K562 (cell line): ENCODE data around the gene SNRNP70. TPM values are rescaled to one million over a fixed set of nuclear protein-coding genes. Genes with fewer than 3 reads are reported as not detected.

Experiments used
- CAMTA2 ChIP-seq: fragments of 250-450 bp; sonication (Bioruptor Pico); conservative IDR thresholded peaks from 2 replicates; pipeline ENCODE4 v1.5.1; 2022
- CBX3 ChIP-seq, 2 experiments: IDR thresholded peaks; 1 replicate in 1 of 2; 2 replicates in 1 of 2; pipeline ENCODE4 v1.6.1; 2012; ENCODE audit warnings: inconsistent platforms in 2 of 2, low read length in 2 of 2, borderline replicate concordance in 1 of 2, control low read depth in 1 of 2
- CEBPB ChIP-seq: fragments of 450-650 bp; IDR thresholded peaks from 2 replicates; pipeline ENCODE4 v1.6.1; 2016; ENCODE audit warnings: missing genetic modification characterization, missing compliant biosample characterization
- CHD4 ChIP-seq: fragments of 200-600 bp; sonication (generic); IDR thresholded peaks from 3 replicates; pipeline ENCODE4 v1.6.1; 2012; ENCODE audit warnings: low read depth, mild to moderate bottlenecking, mixed read lengths, low read length, inconsistent platforms; ENCODE audit not compliant: insufficient read depth, insufficient replicate concordance, poor library complexity, severe bottlenecking
- CTBP1 ChIP-seq: fragments of 450-650 bp; IDR thresholded peaks from 2 replicates; pipeline ENCODE4 v1.6.1; 2016; ENCODE audit warnings: borderline replicate concordance
- E2F3 ChIP-seq: fragments of 250-450 bp; sonication (Bioruptor Pico); IDR thresholded peaks from 2 replicates; pipeline ENCODE4 v1.4.0; 2020; ENCODE audit warnings: mild to moderate bottlenecking
- EP300 ChIP-seq: IDR thresholded peaks from 2 replicates; pipeline ENCODE4 v1.6.1; 2012; ENCODE audit warnings: low read length, improper control_type of control experiment
- HCFC1 ChIP-seq: IDR thresholded peaks from 2 replicates; pipeline ENCODE4 v1.6.1; 2012; ENCODE audit warnings: low read depth, low read length, improper control_type of control experiment
- HLTF ChIP-seq: fragments of 450-650 bp; IDR thresholded peaks from 2 replicates; pipeline ENCODE4 v1.6.1; 2016
- JUN ChIP-seq, 2 experiments: sonication (generic) in 1 of 2; formaldehyde crosslinking in 1 of 2; IDR thresholded peaks; 2 replicates each; pipeline versions ENCODE4 v1.6.1 to v1.8.0; 2012 to 2022; ENCODE audit warnings: borderline replicate concordance in 2 of 2, mild to moderate bottlenecking in 2 of 2, improper control_type of control experiment in 1 of 2, low read depth in 1 of 2, low read length in 1 of 2, missing genetic modification reagents in 1 of 2
- PCBP1 ChIP-seq: fragments of 200-400 bp; formaldehyde crosslinking; IDR thresholded peaks from 2 replicates; pipeline ENCODE4 v1.6.1; 2018; ENCODE audit warnings: mild to moderate bottlenecking, low read depth, low read length; ENCODE audit not compliant: poor library complexity, severe bottlenecking
- PRMT5 ChIP-seq: sonication (generic); formaldehyde crosslinking; IDR thresholded peaks from 2 replicates; pipeline ENCODE4 v1.5.0; 2020; ENCODE audit warnings: missing genetic modification reagents
- RCOR1 ChIP-seq, 2 experiments: IDR thresholded peaks; 2 replicates each; pipeline ENCODE4 v1.6.1; 2012; ENCODE audit warnings: low read depth in 2 of 2, low read length in 2 of 2, borderline replicate concordance in 1 of 2, improper control_type of control experiment in 1 of 2
- XRCC4 ChIP-seq: IDR thresholded peaks from one replicate; pipeline ENCODE4 v1.6.1; 2011; ENCODE audit not compliant: insufficient read depth, insufficient read length; ENCODE audit errors: extremely low read depth
- ZNF41 ChIP-seq: fragments of 250-450 bp; sonication (Bioruptor Pico); conservative IDR thresholded peaks from 2 replicates; pipeline ENCODE4 v1.4.0; 2020; ENCODE audit warnings: mild to moderate bottlenecking
- ZNF583 ChIP-seq: fragments of 250-450 bp; sonication (Bioruptor Pico); IDR thresholded peaks from 2 replicates; pipeline ENCODE4 v1.4.0; 2020
- polyA plus RNA-seq, 8 experiments: library from polyadenylated mRNA; depleted of rRNA in 4 of 8; stranded (reverse) in 5 of 8; unstranded in 3 of 8; fragments of >200 nt; fragmentation: Nextera tagmentation in 2 of 8; fragmentation: Illumina TruSeq in 1 of 8; extraction: Ambion mirVana in 2 of 8; extraction: Trizol in 1 of 8; gene quantifications; 2 replicates each; pipeline versions ENCODE4 v1.2.1 to v1.2.3, GENCODE V29; 2011 to 2014; ENCODE audit warnings: inconsistent platforms in 1 of 8, missing spikeins in 1 of 8
- total RNA-seq, 7 experiments: library from RNA; depleted of rRNA in 6 of 7; stranded (reverse); fragments of >200 nt in 6 of 7; fragmentation: Illumina TruSeq in 2 of 7; extraction: Trizol in 2 of 7; gene quantifications; 2 replicates each; pipeline versions ENCODE4 v1.2.1 to v1.2.3, GENCODE V29; 2011 to 2021; ENCODE audit warnings: low replicate concordance in 1 of 7
- TF ChIP-seq, protein P1 (sequence below): sonication (generic); formaldehyde crosslinking; IDR thresholded peaks from 2 replicates; pipeline ENCODE4 v1.8.1; 2022; ENCODE audit warnings: missing genetic modification reagents
- TF ChIP-seq, protein P2 (sequence below): fragments of 250-450 bp; sonication (Bioruptor Pico); IDR thresholded peaks from 2 replicates; pipeline ENCODE4 v1.5.0; 2021
- TF ChIP-seq, protein P3 (sequence below): fragments of 250-450 bp; sonication (Bioruptor Pico); IDR thresholded peaks from 2 replicates; pipeline ENCODE4 v1.4.0; 2020

Gene SNRNP70
- total and polyA plus RNA-seq, 9 of the 15 experiments (the other 6 are each of a cell fraction or from before 2014, with no cell fraction given) = 2.8 to 496 (median 136) TPM

DNA sequence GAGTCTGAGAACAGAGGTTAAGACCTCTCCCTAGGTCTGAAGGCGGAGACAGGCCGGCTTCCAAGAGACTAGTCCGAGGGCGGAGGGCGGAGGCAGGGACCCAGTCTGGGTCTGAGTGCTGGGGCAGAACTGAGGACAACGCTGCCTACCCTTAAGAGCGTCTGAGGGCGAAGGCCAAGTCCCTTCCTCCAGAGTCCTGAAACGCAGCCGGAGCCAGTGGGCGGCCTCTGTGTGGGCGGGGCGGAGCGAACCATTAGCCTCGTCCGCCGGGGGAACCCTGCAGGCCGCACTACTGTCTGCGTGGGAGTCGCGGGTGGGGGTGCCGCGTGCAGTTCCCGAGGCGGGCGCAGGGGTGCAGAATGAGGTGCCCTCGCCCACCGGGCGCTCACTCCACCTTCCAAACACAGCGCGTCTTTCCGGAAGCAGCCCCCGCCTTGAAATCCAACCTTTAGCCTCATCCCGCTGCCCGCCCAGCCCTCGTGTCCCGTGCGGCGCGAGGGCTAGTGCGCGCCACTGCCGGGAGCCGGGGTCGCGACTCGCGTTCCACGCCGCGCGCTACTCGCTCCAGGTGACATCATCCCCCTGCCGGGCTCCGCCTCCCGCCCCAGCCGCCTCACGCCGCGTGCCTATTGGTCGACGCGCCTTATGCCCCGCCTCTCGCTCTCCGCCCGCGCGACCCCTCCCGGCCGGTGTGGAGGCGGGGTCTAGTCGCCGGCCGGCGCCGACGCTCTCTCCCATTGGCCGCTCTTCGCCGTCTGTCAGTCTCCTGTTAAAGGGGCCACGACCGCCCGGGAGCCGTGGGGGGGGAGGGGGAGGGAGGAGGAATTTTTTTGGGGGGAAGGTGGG is 33.5 kb downstream of the SNRNP70 start, which contains the start of gene C19orf73 (continued):
- TF ChIP-seq RCOR1 (IDR thresholded peaks at IDR 0.05; ENCODE audit: borderline replicate concordance in 1 of 2, low read depth in 2 of 2, low read length in 2 of 2) (peak in 1 of 2 experiments; percentile 33; a peak in 3 of 4 replicates), CHD4 (no peak), CTBP1 (peak; percentile 96), CBX3 (IDR thresholded peaks at IDR 0.05; ENCODE audit: borderline replicate concordance in 1 of 2, low read length in 2 of 2) (peak in 1 of 2 experiments; percentile 57; a peak in 1 of 3 replicates), HCFC1 (peak; percentile 40), CAMTA2 (CRISPR knock-in tag) (0 out of 2 replicates have a peak, but pooled peaks have one; percentile 38), ZNF41 (no peak), CEBPB (tag) (no peak), JUN (IDR thresholded peaks at IDR 0.05; ENCODE audit: borderline replicate concordance, low read depth, low read length) (peak; percentile 91; the same call in 1 of the 2 replicates), JUN (CRISPR knock-in tag; IDR thresholded peaks at IDR 0.05; ENCODE audit: borderline replicate concordance) (peak; percentile 97), E2F3 (peak; percentile 80), XRCC4 (no peak), PCBP1 (peak; percentile 91), HLTF (peak; percentile 86; the same call in 1 of the 2 replicates), EP300 (no peak), ZNF583 (CRISPR knock-in tag) (peak; percentile 63; the same call in 1 of the 2 replicates), PRMT5 (CRISPR knock-in tag) (no peak)
- TF ChIP-seq, protein P1, sequence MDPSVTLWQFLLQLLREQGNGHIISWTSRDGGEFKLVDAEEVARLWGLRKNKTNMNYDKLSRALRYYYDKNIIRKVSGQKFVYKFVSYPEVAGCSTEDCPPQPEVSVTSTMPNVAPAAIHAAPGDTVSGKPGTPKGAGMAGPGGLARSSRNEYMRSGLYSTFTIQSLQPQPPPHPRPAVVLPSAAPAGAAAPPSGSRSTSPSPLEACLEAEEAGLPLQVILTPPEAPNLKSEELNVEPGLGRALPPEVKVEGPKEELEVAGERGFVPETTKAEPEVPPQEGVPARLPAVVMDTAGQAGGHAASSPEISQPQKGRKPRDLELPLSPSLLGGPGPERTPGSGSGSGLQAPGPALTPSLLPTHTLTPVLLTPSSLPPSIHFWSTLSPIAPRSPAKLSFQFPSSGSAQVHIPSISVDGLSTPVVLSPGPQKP (CRISPR knock-in tag) = no peak
- TF ChIP-seq, protein P2, sequence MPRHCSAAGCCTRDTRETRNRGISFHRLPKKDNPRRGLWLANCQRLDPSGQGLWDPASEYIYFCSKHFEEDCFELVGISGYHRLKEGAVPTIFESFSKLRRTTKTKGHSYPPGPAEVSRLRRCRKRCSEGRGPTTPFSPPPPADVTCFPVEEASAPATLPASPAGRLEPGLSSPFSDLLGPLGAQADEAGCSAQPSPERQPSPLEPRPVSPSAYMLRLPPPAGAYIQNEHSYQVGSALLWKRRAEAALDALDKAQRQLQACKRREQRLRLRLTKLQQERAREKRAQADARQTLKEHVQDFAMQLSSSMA = peak; percentile 69; the same call in 1 of the 2 replicates
- TF ChIP-seq, protein P3, sequence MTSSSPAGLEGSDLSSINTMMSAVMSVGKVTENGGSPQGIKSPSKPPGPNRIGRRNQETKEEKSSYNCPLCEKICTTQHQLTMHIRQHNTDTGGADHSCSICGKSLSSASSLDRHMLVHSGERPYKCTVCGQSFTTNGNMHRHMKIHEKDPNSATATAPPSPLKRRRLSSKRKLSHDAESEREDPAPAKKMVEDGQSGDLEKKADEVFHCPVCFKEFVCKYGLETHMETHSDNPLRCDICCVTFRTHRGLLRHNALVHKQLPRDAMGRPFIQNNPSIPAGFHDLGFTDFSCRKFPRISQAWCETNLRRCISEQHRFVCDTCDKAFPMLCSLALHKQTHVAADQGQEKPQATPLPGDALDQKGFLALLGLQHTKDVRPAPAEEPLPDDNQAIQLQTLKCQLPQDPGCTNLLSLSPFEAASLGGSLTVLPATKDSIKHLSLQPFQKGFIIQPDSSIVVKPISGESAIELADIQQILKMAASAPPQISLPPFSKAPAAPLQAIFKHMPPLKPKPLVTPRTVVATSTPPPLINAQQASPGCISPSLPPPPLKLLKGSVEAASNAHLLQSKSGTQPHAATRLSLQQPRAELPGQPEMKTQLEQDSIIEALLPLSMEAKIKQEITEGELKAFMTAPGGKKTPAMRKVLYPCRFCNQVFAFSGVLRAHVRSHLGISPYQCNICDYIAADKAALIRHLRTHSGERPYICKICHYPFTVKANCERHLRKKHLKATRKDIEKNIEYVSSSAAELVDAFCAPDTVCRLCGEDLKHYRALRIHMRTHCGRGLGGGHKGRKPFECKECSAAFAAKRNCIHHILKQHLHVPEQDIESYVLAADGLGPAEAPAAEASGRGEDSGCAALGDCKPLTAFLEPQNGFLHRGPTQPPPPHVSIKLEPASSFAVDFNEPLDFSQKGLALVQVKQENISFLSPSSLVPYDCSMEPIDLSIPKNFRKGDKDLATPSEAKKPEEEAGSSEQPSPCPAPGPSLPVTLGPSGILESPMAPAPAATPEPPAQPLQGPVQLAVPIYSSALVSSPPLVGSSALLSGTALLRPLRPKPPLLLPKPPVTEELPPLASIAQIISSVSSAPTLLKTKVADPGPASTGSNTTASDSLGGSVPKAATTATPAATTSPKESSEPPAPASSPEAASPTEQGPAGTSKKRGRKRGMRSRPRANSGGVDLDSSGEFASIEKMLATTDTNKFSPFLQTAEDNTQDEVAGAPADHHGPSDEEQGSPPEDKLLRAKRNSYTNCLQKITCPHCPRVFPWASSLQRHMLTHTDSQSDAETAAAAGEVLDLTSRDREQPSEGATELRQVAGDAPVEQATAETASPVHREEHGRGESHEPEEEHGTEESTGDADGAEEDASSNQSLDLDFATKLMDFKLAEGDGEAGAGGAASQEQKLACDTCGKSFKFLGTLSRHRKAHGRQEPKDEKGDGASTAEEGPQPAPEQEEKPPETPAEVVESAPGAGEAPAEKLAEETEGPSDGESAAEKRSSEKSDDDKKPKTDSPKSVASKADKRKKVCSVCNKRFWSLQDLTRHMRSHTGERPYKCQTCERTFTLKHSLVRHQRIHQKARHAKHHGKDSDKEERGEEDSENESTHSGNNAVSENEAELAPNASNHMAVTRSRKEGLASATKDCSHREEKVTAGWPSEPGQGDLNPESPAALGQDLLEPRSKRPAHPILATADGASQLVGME = peak; percentile 36; the same call in 1 of the 2 replicates
